K562 (cell line): ENCODE results near the gene PCSK5. TPM values are rescaled to one million over a fixed set of nuclear protein-coding genes. Genes with fewer than 3 reads are reported as not detected.

Experiments
- ATAC-seq: fragments of 200-7000 bp; cut with Tn5 transposase; 3 replicates; pipeline ENCODE4 v1.9.1; 2020; ENCODE audit warnings: moderate library complexity
- BruUV-seq: library from RNA; stranded (reverse); fragments of 400-500 nt; replicated peaks from 2 replicates; lab custom pipeline; 2021; lab: Mats Ljungman, UMichigan
- CTCF ChIA-PET: fragments of 300-600 bp; formaldehyde crosslinking; extraction: SDS; loops from one replicate; lab custom pipeline; 2021; ENCODE audit warnings: low intra/inter-chr PET ratio; lab: Yijun Ruan, JAX
- POLR2A ChIA-PET: fragments of 300-600, 350-650 bp; sonication (Branson Sonifier 250); formaldehyde crosslinking; extraction: SDS; loops from one replicate; lab custom pipeline; 2021; ENCODE audit warnings: antibody characterized with exemption, inconsistent platforms; lab: Yijun Ruan, JAX
- DNase-seq, 4 experiments: peaks; one replicate each; pipeline versions ENCODE4 v3.0.0 to v3.0.0-alpha.2; 2011 to 2018; ENCODE audit warnings: low spot score in 3 of 4, mixed read lengths in 3 of 4; ENCODE audit errors: extremely low read depth in 1 of 4
- FAIRE-seq: peaks from 2 replicates; lab custom pipeline; 2011; peaks lifted over from hg19 to GRCh38; lab: Jason Lieb, UNC
- H2AFZ ChIP-seq: 2 replicates; pipeline ENCODE4 v1.6.0; 2011; ENCODE audit warnings: low read depth, low read length, control low read depth, inconsistent platforms
- H3K27ac ChIP-seq: fragments of 200-600 bp; 3 replicates; pipeline ENCODE4 v1.8.0; 2011; ENCODE audit warnings: low read depth, mild to moderate bottlenecking, control low read depth, inconsistent platforms, low read length, moderate library complexity, mixed read lengths; ENCODE audit errors: extremely low read depth
- H3K27me3 ChIP-seq, 2 experiments: fragments of 300-600 bp in 1 of 2; 2 replicates in 1 of 2; 3 replicates in 1 of 2; pipeline versions ENCODE4 v1.6.0 to v1.8.0; 2011; ENCODE audit warnings: inconsistent platforms in 2 of 2, low read length in 2 of 2, mild to moderate bottlenecking in 1 of 2, mixed read lengths in 1 of 2, moderate library complexity in 1 of 2; ENCODE audit not compliant: control insufficient read depth in 2 of 2, insufficient read depth in 2 of 2
- H3K36me3 ChIP-seq: fragments of 300-600 bp; 3 replicates; pipeline ENCODE4 v1.8.0; 2011; ENCODE audit warnings: mild to moderate bottlenecking, low read length, inconsistent platforms; ENCODE audit not compliant: control insufficient read depth, insufficient read depth
- H3K4me1 ChIP-seq, 2 experiments: fragments of 200-600 bp in 1 of 2; replicated peaks in 1 of 2; 2 replicates in 1 of 2; 3 replicates in 1 of 2; pipeline versions ENCODE4 v1.5.1 to v1.8.0; 2011; ENCODE audit warnings: inconsistent platforms in 2 of 2, low read length in 2 of 2, mild to moderate bottlenecking in 1 of 2, mixed read lengths in 1 of 2, moderate library complexity in 1 of 2; ENCODE audit not compliant: control insufficient read depth in 2 of 2, insufficient read depth in 2 of 2
- H3K4me2 ChIP-seq: 2 replicates; pipeline ENCODE4 v1.6.1; 2011; ENCODE audit warnings: low read length, control low read depth, inconsistent platforms, mixed read lengths; ENCODE audit not compliant: insufficient read depth
- H3K4me3 ChIP-seq: fragments of 200-600 bp; sonication (generic), shearing (Covaris generic); 2 replicates; pipeline ENCODE4 v1.5.1; 2016; ENCODE audit warnings: control low read depth, inconsistent platforms
- H3K79me2 ChIP-seq: fragments of 200-600 bp; 3 replicates; pipeline ENCODE4 v1.8.0; 2011; ENCODE audit warnings: low read length, inconsistent platforms; ENCODE audit not compliant: control insufficient read depth, insufficient read depth
- H3K9ac ChIP-seq, 2 experiments: 2 replicates each; pipeline versions ENCODE4 v1.6.0 to v1.6.1; 2011; ENCODE audit warnings: low read depth in 2 of 2, low read length in 2 of 2, control low read depth in 1 of 2, inconsistent platforms in 1 of 2, mild to moderate bottlenecking in 1 of 2, mixed read lengths in 1 of 2; ENCODE audit not compliant: insufficient read depth in 1 of 2
- H3K9me1 ChIP-seq: one replicate; pipeline ENCODE4 v1.6.0; 2011; ENCODE audit warnings: inconsistent platforms, mild to moderate bottlenecking, low read length, moderate library complexity; ENCODE audit not compliant: control insufficient read depth, insufficient read depth
- H3K9me3 ChIP-seq: replicated peaks from 2 replicates; pipeline ENCODE4 v1.5.1; 2011; ENCODE audit warnings: low read depth, low read length, inconsistent platforms; ENCODE audit not compliant: control insufficient read depth, insufficient read depth
- H4K20me1 ChIP-seq: replicated peaks from 2 replicates; pipeline ENCODE4 v1.6.1; 2011; ENCODE audit warnings: low read length, inconsistent platforms, mixed read lengths; ENCODE audit not compliant: control insufficient read depth, insufficient read depth
- BRF2 ChIP-seq: IDR thresholded peaks from 3 replicates; pipeline ENCODE4 v1.6.1; 2011; ENCODE audit warnings: borderline replicate concordance, mild to moderate bottlenecking; ENCODE audit not compliant: insufficient read length, insufficient read depth
- HNRNPK ChIP-seq: fragments of 200-400 bp; formaldehyde crosslinking; IDR thresholded peaks from one replicate; pipeline ENCODE4 v1.6.1; 2018; ENCODE audit warnings: mild to moderate bottlenecking, low read depth, low read length; ENCODE audit not compliant: poor library complexity, severe bottlenecking
- NR3C1 ChIP-seq: sonication (generic); formaldehyde crosslinking; IDR thresholded peaks from 2 replicates; pipeline ENCODE4 v1.8.1; 2022; ENCODE audit warnings: missing genetic modification reagents
- SMAD3 ChIP-seq: fragments of 450-650 bp; formaldehyde crosslinking; conservative IDR thresholded peaks from 2 replicates; pipeline ENCODE4 v1.4.0; 2020; ENCODE audit warnings: mild to moderate bottlenecking
- ZNF124 ChIP-seq: sonication (generic); formaldehyde crosslinking; IDR thresholded peaks from 2 replicates; pipeline ENCODE4 v1.8.1; 2022; ENCODE audit warnings: missing genetic modification reagents
- ZNF174 ChIP-seq: fragments of 250-450 bp; sonication (Bioruptor Pico); IDR thresholded peaks from 2 replicates; pipeline ENCODE4 v1.4.0; 2020; ENCODE audit warnings: mild to moderate bottlenecking
- ZNF277 ChIP-seq: fragments of 250-450 bp; sonication (Bioruptor Pico); IDR thresholded peaks from 2 replicates; pipeline ENCODE4 v1.8.0; 2022; ENCODE audit warnings: inconsistent platforms, mild to moderate bottlenecking, moderate library complexity, borderline replicate concordance
- ZNF318 ChIP-seq, 2 experiments: fragments of 450-650 bp; IDR thresholded peaks; 2 replicates each; pipeline ENCODE4 v1.6.1; 2016; ENCODE audit warnings: mild to moderate bottlenecking in 2 of 2, borderline replicate concordance in 1 of 2, low read depth in 1 of 2, moderate library complexity in 1 of 2
- ZNF707 ChIP-seq: fragments of 250-450 bp; sonication (Bioruptor Pico); conservative IDR thresholded peaks from 2 replicates; pipeline ENCODE4 v1.8.0; 2022; ENCODE audit warnings: inconsistent platforms, mild to moderate bottlenecking, moderate library complexity
- WGBS: fragments of 100-300 bp; shearing (Covaris generic); methylation state at CpG from one replicate; pipeline ENCODE4 v1.1.6; 2016; ENCODE audit warnings: low coverage, mixed read lengths; ENCODE audit not compliant: insufficient coverage; ENCODE audit errors: missing lambda C conversion rate; 5-methylcytosine and 5-hydroxymethylcytosine counted together
- in situ Hi-C: fragments of 300-500 bp; cut with MboI; formaldehyde crosslinking; loops from 4 replicates; pipeline ENCODE4 v1.15.0; 2018; ENCODE audit warnings: inconsistent platforms, mixed read lengths
- intact Hi-C: fragments of 100-400 bp; cut with micrococcal nuclease; formaldehyde crosslinking; loops from 2 replicates; pipeline ENCODE4 v1.14.2; 2022
- polyA plus RNA-seq, 8 experiments: library from polyadenylated mRNA; depleted of rRNA in 4 of 8; stranded (reverse) in 5 of 8; unstranded in 3 of 8; fragments of >200 nt; fragmentation: Nextera tagmentation in 2 of 8; fragmentation: Illumina TruSeq in 1 of 8; extraction: Ambion mirVana in 2 of 8; extraction: Trizol in 1 of 8; gene quantifications; 2 replicates each; pipeline versions ENCODE4 v1.2.1 to v1.2.3, GENCODE V29; 2011 to 2014; ENCODE audit warnings: inconsistent platforms in 1 of 8, missing spikeins in 1 of 8
- total RNA-seq, 7 experiments: library from RNA; depleted of rRNA in 6 of 7; stranded (reverse); fragments of >200 nt in 6 of 7; fragmentation: Illumina TruSeq in 2 of 7; extraction: Trizol in 2 of 7; gene quantifications; 2 replicates each; pipeline versions ENCODE4 v1.2.1 to v1.2.3, GENCODE V29; 2011 to 2021; ENCODE audit warnings: low replicate concordance in 1 of 7

The PCSK5 gene
- total and polyA plus RNA-seq, 9 of the 15 experiments (the other 6 are each of a cell fraction or from before 2014, with no cell fraction given), result not detected

- intact Hi-C loops, result loop anchor here (10.0 kb wide), 1 partner anchor 56 kb away; no protein-coding TSS in a partner anchor
- no peak for ATAC-seq
- WGBS, result 0% methylated on average over 10 of the region's 10 CpGs
- TF ChIP-seq ZNF707 (no peak), HNRNPK (no peak), ZNF124 (CRISPR knock-in tag) (no peak), ZNF277 (CRISPR knock-in tag) (no peak), ZNF174 (CRISPR knock-in tag) (no peak), SMAD3 (CRISPR knock-in tag) (no peak), NR3C1 (CRISPR knock-in tag) (no peak), BRF2 (no peak), ZNF318 (IDR thresholded peaks at IDR 0.05; ENCODE audit: borderline replicate concordance in 1 of 2, low read depth in 1 of 2) (no peak)
Measured at GRCh38 chr9:76090909-76091308, 200.4 kb downstream of the PCSK5 start.

More at GRCh38 chr9:76090909-76091308, 200.4 kb downstream of the PCSK5 start:
- in situ Hi-C loops, result no loop called here
- POLR2A ChIA-PET, result interaction anchor here (0.6 kb wide), 1 partner anchor 21 kb away, joined by 3 read pairs; no protein-coding TSS in a partner anchor
- Histone ChIP-seq H3K9me3 (no peaks in the 10 kb centered on the region), H3K27ac (no peak overlapping the region), H3K36me3 (no peaks in the 10 kb centered on the region), H3K9ac (no peak overlapping the region), H3K4me3 (no peak overlapping the region), H3K27me3 (no peaks in the 10 kb centered on the region), H2AFZ (no peak overlapping the region), H3K4me2 (no peak overlapping the region), H3K4me1 (no peaks in the 10 kb centered on the region), H3K9me1 (no peaks in the 10 kb centered on the region), H4K20me1 (no peaks in the 10 kb centered on the region), H3K79me2 (no peaks in the 10 kb centered on the region)
- CTCF ChIA-PET, result no interaction called here
- FAIRE-seq (no peak), DNase-seq (no peak)
- no TSS peak for BruUV-seq
